H1 (cell line): Measurements from ENCODE around the gene KISS1R. TPM values are rescaled to one million over a fixed set of nuclear protein-coding genes. Genes with fewer than 3 reads are reported as not detected.

Source experiments
- CTCF ChIA-PET: fragments of 300-600 bp; sonication (Branson Sonifier 250); formaldehyde crosslinking; loops from one replicate; lab custom pipeline; 2021; ENCODE audit not compliant: partially characterized antibody; lab: Charles Lee
- POLR2A ChIA-PET: fragments of 300-600 bp; sonication (Branson Sonifier 250); formaldehyde crosslinking; loops from one replicate; lab custom pipeline; 2021; ENCODE audit warnings: inconsistent platforms; ENCODE audit not compliant: partially characterized antibody; lab: Charles Lee
- DNase-seq, 2 experiments: peaks; one replicate each; pipeline versions ENCODE4 v3.0.0 to v3.0.0-alpha.2; 2010 to 2022; ENCODE audit warnings: low spot score in 2 of 2, low read depth in 1 of 2, mixed read lengths in 1 of 2
- FAIRE-seq: peaks from 2 replicates; lab custom pipeline; 2011; peaks lifted over from hg19 to GRCh38; lab: Jason Lieb, UNC
- H2AFZ ChIP-seq: 2 replicates; pipeline ENCODE4 v1.8.1; 2012; ENCODE audit warnings: low read length, inconsistent platforms
- H2AK5ac ChIP-seq: 2 replicates; pipeline ENCODE4 v1.6.1; 2013; ENCODE audit warnings: low read depth, low read length
- H2BK120ac ChIP-seq: replicated peaks from 2 replicates; pipeline ENCODE3; 2013; ENCODE audit warnings: low read depth, low read length, inconsistent platforms
- H2BK12ac ChIP-seq: 2 replicates; pipeline ENCODE4 v1.6.1; 2013; ENCODE audit warnings: low read depth, low read length
- H2BK15ac ChIP-seq: 2 replicates; pipeline ENCODE4 v1.6.1; 2013; ENCODE audit warnings: low read length
- H2BK20ac ChIP-seq: 2 replicates; pipeline ENCODE4 v1.6.1; 2013; ENCODE audit warnings: low read length
- H2BK5ac ChIP-seq: 2 replicates; pipeline ENCODE4 v1.6.1; 2013; ENCODE audit warnings: low read depth, low read length
- H3K14ac ChIP-seq: 2 replicates; pipeline ENCODE4 v1.6.1; 2013; ENCODE audit warnings: inconsistent platforms; ENCODE audit not compliant: insufficient read length
- H3K18ac ChIP-seq: 2 replicates; pipeline ENCODE4 v1.6.1; 2013; ENCODE audit warnings: low read length; ENCODE audit errors: extremely low read depth
- H3K23ac ChIP-seq: 2 replicates; pipeline ENCODE4 v1.6.1; 2013; ENCODE audit warnings: inconsistent platforms; ENCODE audit not compliant: insufficient read length
- H3K23me2 ChIP-seq: 2 replicates; pipeline ENCODE4 v1.6.1; 2013; ENCODE audit warnings: low read depth, low read length
- H3K27ac ChIP-seq: 2 replicates; pipeline ENCODE4 v1.6.1; 2011; ENCODE audit warnings: low read depth, low read length, inconsistent platforms
- H3K27me3 ChIP-seq, 4 experiments: replicated peaks in 1 of 4; 1 replicate in 1 of 4; 2 replicates in 3 of 4; pipeline versions ENCODE4 v1.6.1 to v1.8.1; 2011 to 2013; ENCODE audit warnings: low read length in 3 of 4, mild to moderate bottlenecking in 3 of 4, inconsistent platforms in 2 of 4, mixed read lengths in 2 of 4, moderate library complexity in 1 of 4; ENCODE audit not compliant: control insufficient read depth in 3 of 4, insufficient read depth in 3 of 4; ENCODE audit errors: extremely low read depth in 1 of 4
- H3K36me3 ChIP-seq, 4 experiments: 2 replicates each; pipeline versions ENCODE4 v1.6.1 to v1.8.1; 2011 to 2013; ENCODE audit warnings: mild to moderate bottlenecking in 4 of 4, low read length in 3 of 4, moderate library complexity in 2 of 4, control low read depth in 1 of 4, inconsistent platforms in 1 of 4; ENCODE audit not compliant: insufficient read depth in 4 of 4, control insufficient read depth in 2 of 4
- H3K4ac ChIP-seq: replicated peaks from 2 replicates; pipeline ENCODE3; 2013; ENCODE audit warnings: low read length, low read depth, mixed read lengths, inconsistent platforms; ENCODE audit not compliant: insufficient read length
- H3K4me1 ChIP-seq, 4 experiments: replicated peaks in 1 of 4; 1 replicate in 1 of 4; 2 replicates in 3 of 4; pipeline versions ENCODE4 v1.6.1 to v1.8.1; 2011 to 2013; ENCODE audit warnings: low read length in 3 of 4, inconsistent platforms in 2 of 4, mixed read lengths in 1 of 4; ENCODE audit not compliant: insufficient read depth in 4 of 4, control insufficient read depth in 3 of 4
- H3K4me2 ChIP-seq, 2 experiments: 2 replicates each; pipeline versions ENCODE4 v1.6.1 to v1.8.1; 2011 to 2013; ENCODE audit warnings: low read depth in 2 of 2, low read length in 2 of 2, control low read depth in 1 of 2, inconsistent platforms in 1 of 2, mild to moderate bottlenecking in 1 of 2; ENCODE audit not compliant: insufficient read depth in 1 of 2
- H3K4me3 ChIP-seq, 4 experiments: fragments of 200-600, 300-600 bp in 1 of 4; sonication (generic), shearing (Covaris generic), sonication (Bioruptor Twin) in 1 of 4; 2 replicates each; pipeline versions ENCODE4 v1.5.1 to v1.8.1; 2011 to 2016; ENCODE audit warnings: low read length in 4 of 4, low read depth in 3 of 4, control low read depth in 2 of 4, inconsistent platforms in 2 of 4, mild to moderate bottlenecking in 2 of 4, mixed read lengths in 1 of 4, moderate library complexity in 1 of 4; ENCODE audit not compliant: insufficient read depth in 2 of 4; ENCODE audit errors: extremely low read depth in 1 of 4
- H3K56ac ChIP-seq: replicated peaks from 2 replicates; pipeline ENCODE3; 2013; ENCODE audit warnings: low read depth, mild to moderate bottlenecking, mixed read lengths, low read length, inconsistent platforms; ENCODE audit not compliant: insufficient read length
- H3K79me1 ChIP-seq: 2 replicates; pipeline ENCODE4 v1.6.1; 2013; ENCODE audit warnings: low read depth, low read length, control low read depth
- H3K79me2 ChIP-seq, 2 experiments: 2 replicates each; pipeline versions ENCODE4 v1.6.1 to v1.8.1; 2012 to 2013; ENCODE audit warnings: low read length in 2 of 2, mild to moderate bottlenecking in 2 of 2, inconsistent platforms in 1 of 2; ENCODE audit not compliant: insufficient read depth in 2 of 2, control insufficient read depth in 1 of 2
- H3K9ac ChIP-seq, 4 experiments: replicated peaks in 1 of 4; 1 replicate in 1 of 4; 2 replicates in 3 of 4; pipeline versions ENCODE4 v1.6.1 to v1.8.1; 2011 to 2013; ENCODE audit warnings: low read depth in 3 of 4, low read length in 3 of 4, control low read depth in 2 of 4, mild to moderate bottlenecking in 2 of 4, moderate library complexity in 2 of 4, inconsistent platforms in 1 of 4; ENCODE audit errors: extremely low read depth in 1 of 4
- H3K9me3 ChIP-seq, 2 experiments: 2 replicates each; pipeline versions ENCODE4 v1.6.1 to v1.8.1; 2012 to 2013; ENCODE audit warnings: mild to moderate bottlenecking in 2 of 2, moderate library complexity in 2 of 2, control low read depth in 1 of 2, inconsistent platforms in 1 of 2, low read depth in 1 of 2, low read length in 1 of 2, mixed read lengths in 1 of 2; ENCODE audit not compliant: insufficient read depth in 2 of 2
- H4K20me1 ChIP-seq, 2 experiments: replicated peaks in 1 of 2; 2 replicates each; pipeline versions ENCODE3 to v1.8.1; 2011 to 2013; ENCODE audit warnings: inconsistent platforms in 2 of 2, low read length in 2 of 2, mild to moderate bottlenecking in 1 of 2; ENCODE audit not compliant: insufficient read depth in 2 of 2, control insufficient read depth in 1 of 2
- H4K5ac ChIP-seq: 2 replicates; pipeline ENCODE4 v1.6.1; 2013; ENCODE audit warnings: low read length, low read depth, mixed read lengths, inconsistent platforms; ENCODE audit not compliant: insufficient read length
- H4K8ac ChIP-seq: 2 replicates; pipeline ENCODE4 v1.8.0; 2013; ENCODE audit warnings: mild to moderate bottlenecking, moderate library complexity, low read length, inconsistent platforms; ENCODE audit not compliant: insufficient read depth; ENCODE audit errors: extremely low read depth
- H4K91ac ChIP-seq: replicated peaks from 2 replicates; pipeline ENCODE3; 2013; ENCODE audit warnings: low read length, mixed read lengths, inconsistent platforms; ENCODE audit not compliant: insufficient read length
- KDM5A ChIP-seq: fragments of 200-600 bp; IDR thresholded peaks from 2 replicates; pipeline ENCODE4 v1.7.1; 2012; ENCODE audit warnings: mild to moderate bottlenecking, low read length, inconsistent platforms, mixed read lengths
- WGBS, 2 experiments: shearing (Covaris generic) in 1 of 2; methylation state at CpG; one replicate each; pipeline versions ENCODE4 v1.1.6 to v1.1.7; 2013 to 2015; ENCODE audit warnings: low lambda C conversion rate in 2 of 2, mixed read lengths in 2 of 2, inconsistent platforms in 1 of 2, low coverage in 1 of 2, missing lambda C conversion rate in 1 of 2; ENCODE audit not compliant: insufficient replicate concordance in 2 of 2, insufficient coverage in 1 of 2, insufficient read length in 1 of 2; ENCODE audit errors: extremely low coverage in 1 of 2, missing lambda C conversion rate in 1 of 2; 5-methylcytosine and 5-hydroxymethylcytosine counted together
- polyA plus RNA-seq, 7 experiments: library from polyadenylated mRNA; depleted of rRNA in 3 of 7; stranded (reverse) in 5 of 7; unstranded in 2 of 7; fragments of >200 nt in 5 of 7; fragments of 200-250 nt in 2 of 7; gene quantifications; 1 replicate in 5 of 7; 2 replicates in 1 of 7; 4 replicates in 1 of 7; pipeline versions ENCODE4 v1.2.1 to v1.2.3, GENCODE V29; 2011 to 2013; ENCODE audit warnings: missing spikeins in 2 of 7, mixed read lengths in 2 of 7
- total RNA-seq: library from RNA; stranded (reverse); fragmentation: NEBNext Ultra II Directional; extraction: Animal tissue kit (Norgen Biotek cat#: 25700); gene quantifications from 2 replicates; pipeline ENCODE4 v1.2.1, GENCODE V29; 2021

The KISS1R gene
- total and polyA plus RNA-seq, 2 of the 8 experiments (the other 6 are each of a cell fraction or from before 2014, with no cell fraction given), result 2.3 to 2.7 TPM

GRCh38 chr19:950352-951066 lies 33.4 kb downstream of the KISS1R start:
- CTCF ChIA-PET, result interaction anchor here (1.2 to 2.3 kb wide), 2 partner anchors 10 to 75 kb away, joined by 3 to 11 read pairs; no protein-coding TSS in a partner anchor
- no peaks in the 10 kb centered on the region for H3K27me3 ChIP-seq
- POLR2A ChIA-PET, result interaction anchor here (0.6 kb wide), 1 partner anchor 153 kb away, joined by 4 read pairs; no protein-coding TSS in a partner anchor

More at GRCh38 chr19:950352-951066, 33.4 kb downstream of the KISS1R start:
- Histone ChIP-seq H3K79me2 (peaks cover 0 to 20% of the 10 kb centered on the region in 2 experiments; a peak in 2 of 4 replicates), H2BK20ac (no peak overlapping the region), H3K27ac (no peak overlapping the region), H3K9ac (no peak overlapping the region), H2BK15ac (no peak overlapping the region), H3K79me1 (peaks cover 14% of the 10 kb centered on the region), H3K56ac (no peak overlapping the region), H3K18ac (no peak overlapping the region), H4K20me1 (peaks cover 0 to 10% of the 10 kb centered on the region in 2 experiments), H3K9me3 (no peaks in the 10 kb centered on the region)
- no peak for TF ChIP-seq KDM5A
- TF ChIP-seq, all 59 proteins: peak for 0
- Histone ChIP-seq H3K4me3 (no peak overlapping the region), H3K4me1 (peaks cover 0 to 28% (median 13%) of the 10 kb centered on the region in 4 experiments; a peak in 6 of 7 replicates), H3K23me2 (no peaks in the 10 kb centered on the region; the same call in 1 of the 2 replicates), H3K4me2 (no peak overlapping the region), H3K36me3 (peaks cover 0 to 3% (median 1%) of the 10 kb centered on the region in 4 experiments; a peak in 1 of 8 replicates), H2BK5ac (no peak overlapping the region), H2AFZ (no peak overlapping the region), H4K5ac (no peak overlapping the region), H2BK12ac (no peak overlapping the region), H3K23ac (no peak overlapping the region), H3K4ac (no peak overlapping the region), H2AK5ac (no peak overlapping the region), H4K8ac (no peak overlapping the region), H4K91ac (no peak overlapping the region), H3K14ac (no peak overlapping the region), H2BK120ac (no peak overlapping the region)
- 90% methylated on average over 17 of the region's 17 CpGs; no CpG with 5 or more reads in 1 of the 2 experiments for WGBS, 2 experiments
- DNase-seq, result no peak
- no peak for FAIRE-seq
